ENCODE results near the gene OOEP. TPM values are rescaled to one million over a fixed set of nuclear protein-coding genes. Genes with fewer than 3 reads are reported as not detected.
"Not testable (repeated sequence)": the region's sequence is repeated elsewhere in the genome, so short reads cannot be mapped to it uniquely, and the experiment has no call there.

Gene OOEP
- total RNA-seq (2014; rRNA removed; shearing (Covaris generic)) = not detected in 2 replicates

GRCh38 chr6:73369563-73369962 lies at the start of gene OOEP:
Gene OOEP, minus strand, starts transcription at chr6:73369897. Its CDS starts 105 bp downstream, at chr6:73369792.
- Histone ChIP-seq H3K27me3 (no peaks in the 10 kb centered on the region), H3K27ac (no peak within 1 kb of the TSS), H3K4me3 (no peak within 1 kb of the TSS), H3K4me1 (no peaks in the 10 kb centered on the region), H3K36me3 (no peaks in the 10 kb centered on the region), H3K9me3 (replicated peaks) (no peaks in the 10 kb centered on the region)
- DNase-seq = no peak

GRCh38 chr6:73418081-73418741 lies 48.5 kb upstream of the OOEP start:
- Histone ChIP-seq H3K36me3 (peaks cover 10% of the 10 kb centered on the region), H3K4me1 (no peaks in the 10 kb centered on the region), H3K27me3 (no peaks in the 10 kb centered on the region), H3K27ac (no peak overlapping the region), H3K4me3 (no peak overlapping the region), H3K9me3 (replicated peaks) (no peaks in the 10 kb centered on the region)
- peak; percentile 18 to 19 for DNase-seq

GRCh38 chr6:73413102-73413501 lies 43.4 kb upstream of the OOEP start:
- Histone ChIP-seq H3K4me1 (no peaks in the 10 kb centered on the region), H3K27me3 (no peaks in the 10 kb centered on the region), H3K9me3 (replicated peaks) (no peaks in the 10 kb centered on the region), H3K4me3 (no peak overlapping the region), H3K27ac (no peak overlapping the region), H3K36me3 (no peaks in the 10 kb centered on the region)
- DNase-seq = no peak

- Histone ChIP-seq H3K4me3 (no peak overlapping the region), H3K27me3 (0 out of 2 replicates have a peak, but pooled peaks cover 2% of the 10 kb centered on the region), H3K9me3 (replicated peaks) (no peaks in the 10 kb centered on the region), H3K36me3 (no peaks in the 10 kb centered on the region), H3K4me1 (no peaks in the 10 kb centered on the region), H3K27ac (no peak overlapping the region)
- no peak for DNase-seq
Measured at GRCh38 chr6:73409395-73409794, 39.7 kb upstream of the OOEP start.

- H3K4me1 ChIP-seq = no peaks in the 10 kb centered on the region
- no peaks in the 10 kb centered on the region for H3K36me3 ChIP-seq
- no peak for DNase-seq
- no peak overlapping the region for H3K27ac ChIP-seq
- no peaks in the 10 kb centered on the region for H3K9me3 ChIP-seq (replicated peaks)
- H3K27me3 ChIP-seq = no peaks in the 10 kb centered on the region; the same call in 1 of the 2 replicates
- no peak overlapping the region for H3K4me3 ChIP-seq
Measured at GRCh38 chr6:73400656-73401055, 31.0 kb upstream of the OOEP start.

- no peaks in the 10 kb centered on the region for H3K9me3 ChIP-seq (replicated peaks)
- no peak overlapping the region for H3K4me3 ChIP-seq
Measured at GRCh38 chr6:73395875-73396274, 26.2 kb upstream of the OOEP start.

GRCh38 chr6:73394577-73395354 lies 25.1 kb upstream of the OOEP start, which contains the start of gene DDX43:
Gene DDX43, plus strand, starts transcription at chr6:73394828. Its CDS starts 78 bp downstream, at chr6:73394906.
- H3K4me1 ChIP-seq = no peaks in the 10 kb centered on the region
- H3K4me3 ChIP-seq = no peak within 1 kb of the TSS
- H3K27ac ChIP-seq = no peak within 1 kb of the TSS
- H3K9me3 ChIP-seq (replicated peaks) = no peaks in the 10 kb centered on the region
- no peak for DNase-seq
- H3K36me3 ChIP-seq = no peaks in the 10 kb centered on the region
- H3K27me3 ChIP-seq = no peaks in the 10 kb centered on the region

More at GRCh38 chr6:73395875-73396274, 26.2 kb upstream of the OOEP start:
- Histone ChIP-seq H3K36me3 (no peaks in the 10 kb centered on the region), H3K4me1 (no peaks in the 10 kb centered on the region), H3K27me3 (no peaks in the 10 kb centered on the region; the same call in 1 of the 2 replicates), H3K27ac (no peak overlapping the region)
- no peak for DNase-seq

GRCh38 chr6:73393278-73393677 lies 23.6 kb upstream of the OOEP start:
- H3K4me3 ChIP-seq = no peak overlapping the region
- H3K4me1 ChIP-seq = no peaks in the 10 kb centered on the region
- H3K27me3 ChIP-seq = no peaks in the 10 kb centered on the region; the same call in 1 of the 2 replicates
- H3K27ac ChIP-seq = no peak overlapping the region
- no peaks in the 10 kb centered on the region for H3K36me3 ChIP-seq
- no peaks in the 10 kb centered on the region for H3K9me3 ChIP-seq (replicated peaks)
- DNase-seq = no peak

- not testable (repeated sequence) for H3K27me3 ChIP-seq; H3K4me3 ChIP-seq; H3K36me3 ChIP-seq; H3K27ac ChIP-seq; DNase-seq; H3K9me3 ChIP-seq (replicated peaks); H3K4me1 ChIP-seq
Measured at GRCh38 chr6:73392188-73392587, 22.5 kb upstream of the OOEP start.

GRCh38 chr6:73391675-73392074 lies 22.0 kb upstream of the OOEP start:
- Histone ChIP-seq H3K27me3 (no peaks in the 10 kb centered on the region; the same call in 1 of the 2 replicates), H3K4me3 (no peak overlapping the region), H3K36me3 (no peaks in the 10 kb centered on the region), H3K9me3 (replicated peaks) (no peaks in the 10 kb centered on the region), H3K4me1 (no peaks in the 10 kb centered on the region), H3K27ac (no peak overlapping the region)
- no peak for DNase-seq

- Histone ChIP-seq H3K4me1 (no peaks in the 10 kb centered on the region), H3K36me3 (no peaks in the 10 kb centered on the region), H3K27ac (no peak overlapping the region), H3K9me3 (replicated peaks) (no peaks in the 10 kb centered on the region), H3K27me3 (no peaks in the 10 kb centered on the region; the same call in 1 of the 2 replicates), H3K4me3 (no peak overlapping the region)
- DNase-seq = no peak
Measured at GRCh38 chr6:73389854-73390253, 20.2 kb upstream of the OOEP start.

- Histone ChIP-seq H3K36me3 (no peaks in the 10 kb centered on the region), H3K9me3 (replicated peaks) (no peaks in the 10 kb centered on the region), H3K27ac (no peak overlapping the region), H3K27me3 (no peaks in the 10 kb centered on the region; the same call in 1 of the 2 replicates), H3K4me3 (peak overlapping the region; percentile 57), H3K4me1 (no peaks in the 10 kb centered on the region)
- peak; percentile 47 to 63 for DNase-seq
Measured at GRCh38 chr6:73388800-73389512, 19.3 kb upstream of the OOEP start.

- no peak overlapping the region for H3K27ac ChIP-seq
- H3K36me3 ChIP-seq = no peaks in the 10 kb centered on the region
- DNase-seq = no peak
- no peaks in the 10 kb centered on the region for H3K4me1 ChIP-seq
- H3K4me3 ChIP-seq = peak overlapping the region; percentile 57
- no peaks in the 10 kb centered on the region for H3K9me3 ChIP-seq (replicated peaks)
- no peaks in the 10 kb centered on the region; the same call in 1 of the 2 replicates for H3K27me3 ChIP-seq
Measured at GRCh38 chr6:73388433-73388799, 18.7 kb upstream of the OOEP start.

GRCh38 chr6:73382462-73383113 lies 12.9 kb upstream of the OOEP start:
- Histone ChIP-seq H3K27ac (no peak overlapping the region), H3K4me1 (no peaks in the 10 kb centered on the region), H3K27me3 (no peaks in the 10 kb centered on the region), H3K9me3 (replicated peaks) (no peaks in the 10 kb centered on the region), H3K36me3 (no peaks in the 10 kb centered on the region), H3K4me3 (no peak overlapping the region)
- no peak for DNase-seq

Data from SJCRH30 (cell line).